ENCODE data around the gene CREB5. TPM values are rescaled to one million over a fixed set of nuclear protein-coding genes. Genes with fewer than 3 reads are reported as not detected.
A peak's percentile ranks its signal among the peaks of the same experiment; 100 is the strongest.

CREB5 gene
- total and polyA plus RNA-seq, 2 donors (not counting 3 experiments of a cell fraction or from before 2014, with no cell fraction given), result 19.6 to 28.4 TPM

DNA sequence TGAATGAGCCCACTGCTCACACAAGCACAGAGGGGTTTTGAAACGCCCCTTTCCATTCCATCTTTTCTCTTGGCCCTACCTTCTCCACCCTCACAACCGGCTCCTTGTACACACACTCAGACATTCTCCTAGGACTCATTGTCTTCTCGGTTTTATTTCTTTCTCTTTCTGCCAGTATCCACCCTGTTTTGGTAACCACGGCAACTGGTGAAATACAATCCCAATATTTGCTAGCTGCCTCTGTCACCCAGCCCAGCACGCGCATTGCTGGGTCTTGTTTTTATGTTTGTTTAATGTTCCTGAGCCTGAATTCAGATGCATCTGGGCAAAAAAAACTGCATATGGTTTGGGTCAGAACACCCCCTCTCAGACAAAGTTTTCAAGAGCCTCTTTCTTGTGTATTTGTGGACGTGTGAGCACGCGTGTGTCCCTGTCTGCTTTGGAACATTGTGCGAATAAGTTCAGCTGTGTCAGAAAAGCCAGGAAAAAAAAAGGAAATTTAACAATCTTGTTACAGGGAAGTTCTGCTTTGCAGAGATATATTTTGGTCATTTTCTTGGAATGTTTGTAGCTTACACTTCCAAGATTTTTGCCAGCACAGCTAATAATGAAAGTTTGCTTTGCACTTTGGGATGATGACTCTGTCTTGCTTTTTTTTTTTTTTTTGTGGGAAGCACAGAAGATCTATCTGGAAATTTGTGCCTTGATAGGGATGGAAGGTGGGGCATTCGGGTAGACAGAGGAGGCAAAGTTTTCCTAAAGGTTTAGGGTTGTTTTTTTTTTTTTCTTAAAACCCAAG is 320.0 kb downstream of the CREB5 start:
- CTCF ChIA-PET, result interaction anchor here (0.7 to 1.7 kb wide), 4 partner anchors 11 to 91 kb away, joined by 3 to 5 read pairs (median 4); no protein-coding TSS in a partner anchor
- DNase-seq (ENCODE audit: low read depth, low spot score), result peak; percentile 57
- TF ChIP-seq FOS (IDR thresholded peaks at IDR 0.05; ENCODE audit: borderline replicate concordance, insufficient read depth, low read length) (no peak), JUN (IDR thresholded peaks at IDR 0.05; ENCODE audit: borderline replicate concordance, insufficient read depth, insufficient read length, low read depth) (no peak), POLR2AphosphoS5 (IDR thresholded peaks at IDR 0.05; ENCODE audit: insufficient read depth, low read depth, low read length) (no peak), GATA2 (IDR thresholded peaks at IDR 0.05; ENCODE audit: insufficient read depth, insufficient read length, low read depth, low read length) (no peak), MYC (IDR thresholded peaks at IDR 0.05; ENCODE audit: low read depth, low read length) (no peak), EZH2 (IDR thresholded peaks at IDR 0.05; ENCODE audit: borderline replicate concordance, low read depth, low read length, severe bottlenecking) (no peak), POLR2A (IDR thresholded peaks at IDR 0.05; ENCODE audit: low read depth, low read length) (no peak)
- TF ChIP-seq, protein P1, sequence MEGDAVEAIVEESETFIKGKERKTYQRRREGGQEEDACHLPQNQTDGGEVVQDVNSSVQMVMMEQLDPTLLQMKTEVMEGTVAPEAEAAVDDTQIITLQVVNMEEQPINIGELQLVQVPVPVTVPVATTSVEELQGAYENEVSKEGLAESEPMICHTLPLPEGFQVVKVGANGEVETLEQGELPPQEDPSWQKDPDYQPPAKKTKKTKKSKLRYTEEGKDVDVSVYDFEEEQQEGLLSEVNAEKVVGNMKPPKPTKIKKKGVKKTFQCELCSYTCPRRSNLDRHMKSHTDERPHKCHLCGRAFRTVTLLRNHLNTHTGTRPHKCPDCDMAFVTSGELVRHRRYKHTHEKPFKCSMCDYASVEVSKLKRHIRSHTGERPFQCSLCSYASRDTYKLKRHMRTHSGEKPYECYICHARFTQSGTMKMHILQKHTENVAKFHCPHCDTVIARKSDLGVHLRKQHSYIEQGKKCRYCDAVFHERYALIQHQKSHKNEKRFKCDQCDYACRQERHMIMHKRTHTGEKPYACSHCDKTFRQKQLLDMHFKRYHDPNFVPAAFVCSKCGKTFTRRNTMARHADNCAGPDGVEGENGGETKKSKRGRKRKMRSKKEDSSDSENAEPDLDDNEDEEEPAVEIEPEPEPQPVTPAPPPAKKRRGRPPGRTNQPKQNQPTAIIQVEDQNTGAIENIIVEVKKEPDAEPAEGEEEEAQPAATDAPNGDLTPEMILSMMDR (IDR thresholded peaks at IDR 0.05; ENCODE audit: extremely low read depth in 1 of 2, insufficient read depth in 1 of 2, low read depth in 1 of 2, low read length in 2 of 2), result no peak
- TF ChIP-seq, protein P2, sequence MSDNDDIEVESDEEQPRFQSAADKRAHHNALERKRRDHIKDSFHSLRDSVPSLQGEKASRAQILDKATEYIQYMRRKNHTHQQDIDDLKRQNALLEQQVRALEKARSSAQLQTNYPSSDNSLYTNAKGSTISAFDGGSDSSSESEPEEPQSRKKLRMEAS (IDR thresholded peaks at IDR 0.05; ENCODE audit: insufficient read depth, insufficient read length), result no peak
- Histone ChIP-seq H4K20me1 (replicated peaks; ENCODE audit: control insufficient read depth, extremely low read depth, insufficient read depth, low read length) (no peaks in the 10 kb centered on the region), H3K4me3 (replicated peaks in 1 of 3; ENCODE audit: insufficient read depth in 1 of 3, low read depth in 1 of 3, low read length in 3 of 3) (no peak overlapping the region), H3K36me3 (ENCODE audit: control insufficient read depth in 2 of 2, extremely low read depth in 1 of 2, insufficient read depth in 2 of 2, low read length in 2 of 2) (no peaks in the 10 kb centered on the region), H2AFZ (ENCODE audit: low read depth, low read length) (no peak overlapping the region), H3K9ac (replicated peaks; ENCODE audit: extremely low read depth, insufficient read depth, low read length) (no peak overlapping the region), H3K79me2 (ENCODE audit: control insufficient read depth, insufficient read depth, low read length) (no peaks in the 10 kb centered on the region), H3K9me3 (replicated peaks; ENCODE audit: control insufficient read depth, insufficient read depth, low read length) (no peaks in the 10 kb centered on the region), H3K4me1 (ENCODE audit: control insufficient read depth, extremely low read depth, insufficient read depth, low read length) (peaks cover 3% of the 10 kb centered on the region), H3K27ac (ENCODE audit: insufficient read depth, low read depth, low read length) (no peak overlapping the region), H3K27me3 (ENCODE audit: control insufficient read depth in 2 of 2, insufficient read depth in 2 of 2, low read length in 2 of 2) (no peaks in the 10 kb centered on the region), H3K9me1 (replicated peaks; ENCODE audit: control insufficient read depth, extremely low read depth, insufficient read depth, low read length) (no peaks in the 10 kb centered on the region), H3K4me2 (ENCODE audit: insufficient read depth, low read length) (no peak overlapping the region)
- no TSS peak for BruUV-seq (replicated peaks)
- intact Hi-C loops (cut with micrococcal nuclease), result loop anchor here (1.0 kb wide), 1 partner anchor 46 kb away; no protein-coding TSS in a partner anchor
- POLR2A ChIA-PET, result interaction anchor here (0.6 kb wide), 1 partner anchor 21 kb away, joined by 6 read pairs; no protein-coding TSS in a partner anchor
- dilution Hi-C loops (cut with MboI; ENCODE audit: extremely low pct_ligation_motif_present, low sequenced_read_pairs), result no loop called here
- no peak for FAIRE-seq

Measured in endothelial cell of umbilical vein (primary cell).